Fibroblast of the aortic adventitia (primary cell): ENCODE results near the gene CACNG4. TPM values are rescaled to one million over a fixed set of nuclear protein-coding genes. Genes with fewer than 3 reads are reported as not detected.

Source experiments
- DNase-seq: peaks from one replicate; pipeline ENCODE4 v3.0.0-alpha.2; 2010; ENCODE audit warnings: low read depth
- H3K4me3 ChIP-seq: 2 replicates; pipeline ENCODE4 v1.5.1; 2011; ENCODE audit warnings: low read depth, mild to moderate bottlenecking, control low read depth, low read length, moderate library complexity
- CTCF ChIP-seq: IDR thresholded peaks from 2 replicates; pipeline ENCODE4 v1.5.1; 2011; ENCODE audit warnings: mild to moderate bottlenecking, low read length, control low read depth, inconsistent platforms; ENCODE audit not compliant: insufficient read depth
- total RNA-seq: library from RNA; depleted of rRNA; stranded (reverse); fragments of >200 nt; gene quantifications from 2 replicates; pipeline ENCODE4 v1.2.3, GENCODE V29; 2012; ENCODE audit warnings: low replicate concordance

The CACNG4 gene
- total RNA-seq, 1 donor: not detected

GRCh38 chr17:67049025-67049739, 84.7 kb downstream of the CACNG4 start:
- no peak for TF ChIP-seq CTCF
- no peak overlapping the region for H3K4me3 ChIP-seq
- DNase-seq: no peak

GRCh38 chr17:67050066-67050465, 85.6 kb downstream of the CACNG4 start:
- H3K4me3 ChIP-seq: no peak overlapping the region
- TF ChIP-seq CTCF: no peak
- no peak for DNase-seq

GRCh38 chr17:67050471-67051154, 86.1 kb downstream of the CACNG4 start:
- no peak for TF ChIP-seq CTCF
- no peak for DNase-seq
- no peak overlapping the region for H3K4me3 ChIP-seq

- no peak for DNase-seq
- TF ChIP-seq CTCF: no peak
- H3K4me3 ChIP-seq: no peak overlapping the region
Measured at GRCh38 chr17:67051155-67051538, 86.6 kb downstream of the CACNG4 start.

- no peak overlapping the region for H3K4me3 ChIP-seq
- no peak for DNase-seq
- no peak for TF ChIP-seq CTCF
Measured at GRCh38 chr17:67051837-67052236, 87.3 kb downstream of the CACNG4 start.

GRCh38 chr17:67052720-67053437, 88.4 kb downstream of the CACNG4 start:
- TF ChIP-seq CTCF: no peak
- no peak for DNase-seq
- no peak overlapping the region for H3K4me3 ChIP-seq
